HG02840 (cell line): ENCODE results near the gene ADGRE3.

Experiments used
- ATAC-seq: cut with Tn5 transposase; IDR thresholded peaks from one replicate; pipeline ENCODE4 v1.9.1; 2021; ENCODE audit warnings: mild to moderate bottlenecking, moderate library complexity, moderate number of reproducible peaks; ENCODE audit not compliant: unreplicated experiment, low FRiP score

ADGRE3 gene

GRCh38 chr19:14674764-14675163 is at the start of gene ADGRE3:
ADGRE3 (minus strand) TSS chr19:14674844; CDS start chr19:14674770, 74 bp downstream.
- ATAC-seq: no peak

GRCh38 chr19:14722127-14722526 is 47.5 kb upstream of the ADGRE3 start:
- no peak for ATAC-seq

DNA sequence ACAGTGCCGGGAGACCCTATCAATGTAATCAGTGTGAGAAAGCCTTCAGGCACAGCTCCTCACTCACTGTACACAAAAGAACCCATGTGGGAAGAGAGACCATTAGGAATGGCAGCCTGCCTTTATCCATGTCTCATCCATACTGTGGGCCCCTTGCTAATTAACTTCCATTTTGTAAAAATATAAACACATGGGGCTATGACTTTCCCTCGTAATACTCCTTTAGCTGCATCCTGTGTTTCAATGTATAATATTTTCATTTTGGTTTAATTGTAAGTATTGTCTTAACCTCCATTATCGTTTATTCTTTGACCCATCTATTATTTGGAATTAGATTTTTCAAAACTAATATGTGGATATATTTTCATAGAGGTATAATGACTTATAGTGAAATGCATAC is 44.5 kb upstream of the ADGRE3 start:
- no peak for ATAC-seq

DNA sequence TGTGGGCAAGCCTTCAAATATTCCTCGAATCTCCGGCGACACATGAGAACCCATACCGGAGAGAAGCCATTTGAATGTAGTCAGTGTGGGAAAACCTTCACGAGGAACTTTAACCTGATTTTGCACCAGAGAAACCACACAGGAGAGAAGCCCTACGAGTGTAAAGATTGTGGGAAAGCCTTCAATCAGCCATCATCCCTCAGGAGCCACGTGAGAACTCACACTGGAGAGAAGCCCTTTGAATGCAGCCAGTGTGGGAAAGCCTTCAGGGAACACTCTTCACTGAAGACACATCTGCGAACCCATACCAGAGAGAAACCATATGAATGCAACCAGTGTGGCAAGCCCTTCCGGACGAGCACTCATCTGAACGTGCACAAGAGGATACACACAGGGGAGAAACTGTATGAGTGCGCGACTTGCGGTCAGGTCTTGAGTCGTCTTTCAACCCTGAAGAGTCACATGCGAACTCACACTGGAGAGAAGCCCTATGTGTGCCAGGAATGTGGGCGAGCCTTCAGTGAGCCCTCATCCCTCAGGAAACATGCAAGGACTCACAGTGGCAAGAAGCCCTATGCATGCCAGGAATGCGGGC is 44.0 kb upstream of the ADGRE3 start:
- no peak for ATAC-seq

- ATAC-seq: no peak
Observed at GRCh38 chr19:14715841-14716240, 41.2 kb upstream of the ADGRE3 start.

GRCh38 chr19:14704450-14704849 is 29.8 kb upstream of the ADGRE3 start:
- no peak for ATAC-seq

GRCh38 chr19:14703833-14704232 is 29.2 kb upstream of the ADGRE3 start:
- no peak for ATAC-seq

GRCh38 chr19:14700711-14701375 is 26.2 kb upstream of the ADGRE3 start:
- ATAC-seq: no peak

GRCh38 chr19:14699641-14700040 is 25.0 kb upstream of the ADGRE3 start:
- no peak for ATAC-seq

DNA sequence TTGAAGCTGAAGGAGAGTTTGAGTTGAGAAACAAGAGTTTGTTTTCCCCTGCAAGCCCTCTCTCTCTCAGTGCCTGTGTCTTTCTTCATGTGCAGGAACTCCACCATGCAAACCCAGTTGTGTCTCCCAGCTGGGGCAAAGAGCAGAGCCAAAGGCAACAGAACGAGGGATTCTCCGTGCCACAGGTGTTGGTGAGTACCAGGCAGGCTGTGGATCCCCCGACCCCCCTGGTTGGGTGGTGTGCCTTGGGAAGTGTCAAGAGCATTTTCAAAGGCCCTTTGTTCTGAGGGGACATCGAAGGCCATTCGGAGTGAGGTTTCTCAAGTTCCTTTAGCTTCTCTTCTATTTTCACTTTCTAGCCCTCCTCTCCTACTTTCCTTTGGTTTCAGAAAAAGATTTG is 20.8 kb upstream of the ADGRE3 start:
- no peak for ATAC-seq

DNA sequence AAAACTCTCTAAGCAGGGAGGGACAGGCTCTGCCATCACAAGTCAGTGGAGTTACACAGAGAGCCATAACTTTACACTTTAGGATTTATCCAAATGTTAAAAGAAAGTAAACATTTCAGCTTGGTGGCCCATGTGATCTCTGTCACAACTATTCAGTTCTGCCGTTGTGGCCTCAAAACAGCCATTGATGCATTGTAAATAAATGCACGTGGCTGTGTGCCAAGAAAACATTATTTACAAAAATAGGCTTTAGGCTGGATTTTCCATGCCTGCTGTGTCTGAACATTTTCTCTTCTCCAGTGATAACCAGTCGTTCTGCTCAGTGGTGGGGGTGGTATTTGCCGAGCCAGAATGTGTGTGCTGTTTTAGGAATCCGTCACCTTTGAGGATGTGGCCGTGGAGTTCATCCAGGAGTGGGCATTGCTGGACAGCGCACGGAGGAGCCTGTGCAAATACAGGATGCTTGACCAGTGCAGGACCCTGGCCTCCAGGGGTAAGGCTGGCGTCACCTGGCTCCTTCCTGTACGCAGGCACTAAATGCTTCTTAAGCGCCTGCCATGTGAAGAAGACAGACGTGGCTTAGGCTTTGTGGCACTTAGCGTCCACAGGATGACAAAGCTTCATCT is 20.1 kb upstream of the ADGRE3 start:
- no peak for ATAC-seq

DNA sequence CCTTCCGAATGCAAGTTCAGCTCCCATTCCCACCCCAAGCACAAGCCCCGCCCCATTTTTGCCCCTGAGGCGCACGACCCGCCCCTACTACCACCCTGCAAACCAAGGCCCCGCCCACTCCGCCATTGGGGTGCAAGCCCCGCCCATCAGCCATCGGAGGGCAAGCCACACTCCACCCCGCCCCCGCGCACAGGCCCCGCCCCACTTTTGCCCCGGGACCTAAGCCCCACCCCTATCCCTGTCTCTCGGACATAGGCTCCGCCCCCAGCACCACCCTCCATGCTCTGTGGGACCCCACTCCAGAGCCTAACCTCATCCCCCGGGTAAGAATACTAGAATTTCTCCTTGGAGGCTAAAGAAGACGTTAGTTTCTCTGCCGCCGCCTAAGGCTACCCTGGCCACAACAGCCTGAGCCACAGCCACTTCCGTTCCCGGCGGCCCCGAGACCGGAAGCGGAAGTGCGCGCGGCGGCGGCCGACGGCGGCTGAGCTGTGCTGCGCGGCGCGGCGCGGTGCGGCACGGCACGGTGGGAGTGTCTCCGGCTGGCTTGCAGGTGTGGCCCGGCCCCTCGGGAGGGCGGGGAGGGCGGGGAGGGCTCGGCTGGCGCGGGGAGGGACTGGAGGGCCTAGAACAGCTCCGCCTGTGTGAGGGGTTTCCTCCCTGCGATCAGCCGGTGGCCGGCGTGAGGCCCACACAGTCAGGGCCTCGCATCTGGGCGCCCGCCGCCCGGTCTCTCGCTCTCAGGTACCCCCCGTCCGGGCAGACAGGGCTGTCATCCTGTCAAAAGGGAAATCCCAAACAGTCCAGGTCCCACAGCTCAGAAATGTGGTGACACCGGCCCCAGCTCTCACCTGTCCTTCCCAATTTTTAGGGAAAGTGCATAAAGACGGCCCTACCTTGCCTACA is 15.2 kb upstream of the ADGRE3 start, which contains the start of gene ZNF333:
TSS of gene ZNF333 (plus strand) at position 451 of the 906 bp plus-strand sequence. CDS start 3,444 bp downstream, outside the sequence.
- ATAC-seq: peak; percentile 88

GRCh38 chr19:14686411-14686810 is 11.8 kb upstream of the ADGRE3 start:
- ATAC-seq: no peak

DNA sequence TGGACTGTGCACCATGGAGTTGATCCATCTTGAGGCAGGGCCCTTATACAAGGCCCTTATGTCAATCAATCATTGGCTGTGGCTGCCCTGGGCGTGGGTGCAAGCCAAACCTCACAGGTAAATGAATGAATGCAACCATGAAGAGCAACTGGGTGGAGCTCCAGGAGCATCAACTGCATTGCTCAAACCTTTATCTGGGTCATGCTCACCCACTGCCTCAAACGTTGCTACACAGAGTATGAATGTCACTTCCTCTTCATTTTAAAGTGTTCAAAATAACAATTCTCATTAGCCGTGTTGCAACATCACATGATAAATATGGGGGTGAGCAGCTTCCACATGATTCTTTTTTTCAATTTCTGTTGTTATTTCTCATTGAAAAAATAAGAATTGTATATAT is 8.8 kb upstream of the ADGRE3 start:
- ATAC-seq: no peak

DNA sequence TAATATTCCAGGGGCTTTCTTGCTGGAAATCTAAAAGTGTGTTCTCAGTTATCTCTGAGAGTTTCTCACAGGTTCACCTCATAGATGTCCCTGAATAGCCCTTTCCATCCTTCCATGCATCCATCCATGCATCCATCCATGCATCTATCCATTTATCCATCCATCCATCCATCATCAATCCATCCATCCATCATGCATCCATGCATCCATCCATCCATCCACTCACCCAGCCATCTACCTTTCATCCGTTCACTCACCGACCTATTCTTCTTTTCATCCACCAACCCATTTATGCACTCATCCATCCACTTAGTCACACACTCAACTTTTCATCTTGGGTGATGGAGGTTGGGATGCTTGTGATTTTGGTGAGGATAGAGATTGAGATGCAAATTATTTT is 7.4 kb upstream of the ADGRE3 start:
- ATAC-seq: no peak

- no peak for ATAC-seq
Observed at GRCh38 chr19:14678199-14678598, 3.6 kb upstream of the ADGRE3 start.

DNA sequence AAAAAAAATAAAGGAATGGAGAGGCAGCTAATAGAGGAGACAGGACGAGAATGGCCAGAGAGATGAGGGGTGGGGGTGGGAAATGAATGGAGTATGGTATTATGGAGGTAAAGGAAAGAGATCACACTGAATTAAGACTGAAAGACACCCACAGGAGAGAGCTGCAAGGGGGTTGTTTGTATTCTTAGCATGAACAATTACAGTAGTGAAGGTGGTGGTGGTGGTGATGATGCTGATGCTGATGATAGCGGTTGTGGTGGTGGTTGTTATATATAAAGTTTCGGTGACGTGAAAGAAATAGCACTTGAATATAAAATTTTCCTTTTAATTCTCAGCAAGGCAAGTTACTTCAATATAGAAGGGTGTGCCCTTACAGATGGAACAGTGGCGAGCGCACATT is 2.8 kb upstream of the ADGRE3 start:
- ATAC-seq: no peak

- ATAC-seq: no peak
Observed at GRCh38 chr19:14676762-14677161, 2.1 kb upstream of the ADGRE3 start.

GRCh38 chr19:14673088-14673487 is 1.6 kb downstream of the ADGRE3 start:
- ATAC-seq: no peak

- ATAC-seq: no peak
Observed at GRCh38 chr19:14672188-14672872, 2.3 kb downstream of the ADGRE3 start.
